AG10803 (cell line): ENCODE measurements around the gene EGFL7.

Experiments
- DNase-seq: peaks from one replicate; pipeline ENCODE4 v3.0.0; 2010; ENCODE audit warnings: low read depth
- H3K4me3 ChIP-seq: 2 replicates; pipeline ENCODE4 v1.5.1; 2011; ENCODE audit warnings: mild to moderate bottlenecking, low read length, control low read depth
- TF ChIP-seq, protein P1 (sequence below): conservative IDR thresholded peaks from 2 replicates; pipeline ENCODE4 v1.5.1; 2011; ENCODE audit warnings: mild to moderate bottlenecking, low read length, control low read depth, inconsistent platforms

The EGFL7 gene

GRCh38 chr9:136697146-136697820 is 34.6 kb downstream of the EGFL7 start:
- DNase-seq = no peak
- no peak overlapping the region for H3K4me3 ChIP-seq
- TF ChIP-seq, protein P1, sequence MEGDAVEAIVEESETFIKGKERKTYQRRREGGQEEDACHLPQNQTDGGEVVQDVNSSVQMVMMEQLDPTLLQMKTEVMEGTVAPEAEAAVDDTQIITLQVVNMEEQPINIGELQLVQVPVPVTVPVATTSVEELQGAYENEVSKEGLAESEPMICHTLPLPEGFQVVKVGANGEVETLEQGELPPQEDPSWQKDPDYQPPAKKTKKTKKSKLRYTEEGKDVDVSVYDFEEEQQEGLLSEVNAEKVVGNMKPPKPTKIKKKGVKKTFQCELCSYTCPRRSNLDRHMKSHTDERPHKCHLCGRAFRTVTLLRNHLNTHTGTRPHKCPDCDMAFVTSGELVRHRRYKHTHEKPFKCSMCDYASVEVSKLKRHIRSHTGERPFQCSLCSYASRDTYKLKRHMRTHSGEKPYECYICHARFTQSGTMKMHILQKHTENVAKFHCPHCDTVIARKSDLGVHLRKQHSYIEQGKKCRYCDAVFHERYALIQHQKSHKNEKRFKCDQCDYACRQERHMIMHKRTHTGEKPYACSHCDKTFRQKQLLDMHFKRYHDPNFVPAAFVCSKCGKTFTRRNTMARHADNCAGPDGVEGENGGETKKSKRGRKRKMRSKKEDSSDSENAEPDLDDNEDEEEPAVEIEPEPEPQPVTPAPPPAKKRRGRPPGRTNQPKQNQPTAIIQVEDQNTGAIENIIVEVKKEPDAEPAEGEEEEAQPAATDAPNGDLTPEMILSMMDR = no peak

- TF ChIP-seq, protein P1 = no peak
Observed at GRCh38 chr9:136697821-136698526, 35.3 kb downstream of the EGFL7 start.

GRCh38 chr9:136698635-136699246 is 36.0 kb downstream of the EGFL7 start:
- H3K4me3 ChIP-seq = no peak overlapping the region
- TF ChIP-seq, protein P1 = no peak
- DNase-seq = no peak

More at GRCh38 chr9:136697821-136698526, 35.3 kb downstream of the EGFL7 start:
- DNase-seq = no peak
- H3K4me3 ChIP-seq = no peak overlapping the region

DNA sequence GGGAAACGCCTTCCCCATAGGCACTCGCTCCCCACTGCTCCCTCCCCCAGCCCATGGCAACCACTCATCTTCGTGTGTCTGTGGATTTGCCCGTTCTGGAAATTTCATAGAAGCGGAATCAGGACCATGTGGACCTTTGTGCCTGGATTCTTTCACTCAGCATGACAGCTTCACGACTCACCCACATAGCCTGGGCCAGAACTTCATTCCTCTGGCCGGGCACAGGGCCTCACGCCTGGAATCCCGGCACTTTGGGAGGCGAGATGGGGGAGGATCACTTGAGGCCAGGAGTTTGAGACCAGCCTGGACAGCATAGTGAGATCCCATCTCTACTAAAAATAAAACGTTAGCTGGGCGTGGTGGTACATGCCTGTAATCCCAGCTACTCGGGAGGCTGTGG is 37.6 kb downstream of the EGFL7 start:
- peak; percentile 66 for DNase-seq
- no peak overlapping the region for H3K4me3 ChIP-seq
- TF ChIP-seq, protein P1 = no peak

DNA sequence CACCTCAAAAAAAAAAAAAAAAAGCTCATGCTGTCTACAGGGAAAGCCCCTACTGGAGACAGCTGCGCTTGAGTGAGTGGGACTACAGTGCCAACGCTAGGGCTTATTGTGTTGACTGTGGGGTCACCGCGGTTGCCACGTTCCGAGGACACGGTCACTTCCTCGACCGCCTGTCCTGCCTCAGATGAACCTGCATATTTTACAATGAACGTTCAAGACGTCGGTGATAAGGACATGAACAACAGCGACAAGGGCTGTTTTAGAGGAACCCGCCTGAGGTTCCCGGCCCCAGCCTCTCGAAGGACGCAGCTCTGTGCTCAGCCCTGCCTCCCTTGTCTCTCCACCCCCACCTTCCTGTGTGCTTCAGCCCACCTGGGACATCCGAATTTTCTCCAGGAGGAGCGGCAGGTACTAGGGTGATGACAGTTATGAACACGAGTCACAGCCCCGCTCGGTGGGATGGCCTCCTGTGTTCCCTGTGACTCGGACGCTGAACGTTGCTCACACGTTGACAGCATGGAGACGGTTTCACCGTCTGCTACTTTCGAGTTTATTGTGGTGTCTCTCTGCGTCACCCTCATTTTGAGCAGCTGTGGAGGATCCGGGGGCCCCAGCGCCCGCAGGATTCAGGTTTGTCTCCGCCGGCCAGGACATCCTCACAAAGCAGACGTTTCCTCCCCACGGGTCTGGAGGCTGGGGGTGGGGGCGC is 38.4 kb downstream of the EGFL7 start:
- H3K4me3 ChIP-seq = no peak overlapping the region
- TF ChIP-seq, protein P1 = no peak
- DNase-seq = no peak

DNA sequence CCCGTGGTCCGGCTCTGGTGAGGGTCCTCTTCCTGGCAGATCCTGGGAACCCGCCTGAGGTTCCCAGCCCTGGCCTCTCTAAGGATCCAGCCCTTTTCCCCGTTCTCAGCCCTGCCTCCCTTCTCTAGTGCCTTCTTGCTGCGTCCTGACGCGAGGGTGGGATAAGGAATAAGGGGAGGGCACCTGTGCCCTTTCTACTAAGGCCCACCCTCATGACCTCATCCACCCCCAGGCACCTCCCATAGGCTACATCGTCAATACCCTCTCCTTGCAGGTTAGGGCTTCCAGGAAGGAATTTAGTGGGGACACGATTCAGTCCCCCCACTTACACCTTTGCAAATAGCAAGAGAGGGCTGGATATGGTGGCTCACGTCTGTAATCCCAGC is 38.9 kb downstream of the EGFL7 start:
- no peak for DNase-seq
- TF ChIP-seq, protein P1 = no peak
- H3K4me3 ChIP-seq = no peak overlapping the region
